ENCODE results near the gene EIF5AL1. TPM values are rescaled to one million over a fixed set of nuclear protein-coding genes. Genes with fewer than 3 reads are reported as not detected.

The EIF5AL1 gene
- total and polyA plus RNA-seq, 2 donors (not counting 1 experiment from before 2014, with no cell fraction given): 0.76 to 1.7 TPM

DNA sequence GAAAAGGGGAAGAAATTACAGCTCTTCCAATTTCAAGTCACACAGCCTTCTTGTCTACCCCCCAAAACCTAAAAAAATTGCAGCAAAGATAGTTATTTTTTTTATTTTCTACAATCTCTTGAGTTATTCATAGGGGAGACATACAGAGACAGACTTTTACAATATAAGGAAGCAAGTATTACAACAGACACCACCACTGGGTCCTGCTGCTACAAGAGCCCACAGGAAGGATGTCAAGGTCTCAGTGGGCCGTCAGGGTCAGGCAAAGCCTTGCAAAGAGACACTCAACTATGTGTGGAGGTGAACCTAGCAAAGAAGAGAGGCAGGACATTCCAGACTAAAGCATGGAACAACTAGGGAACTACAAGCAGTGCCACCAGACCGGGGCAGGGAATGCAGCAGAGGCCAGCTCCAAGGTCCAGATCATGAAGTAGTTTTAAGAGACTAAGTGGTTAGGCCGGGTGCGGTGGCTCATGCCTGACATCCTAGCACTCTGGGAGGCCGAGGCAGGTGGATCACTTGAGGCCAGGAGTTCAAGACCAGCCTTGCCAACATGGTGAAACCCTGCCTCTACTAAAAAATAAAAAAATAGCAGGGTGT is 38.7 kb upstream of the EIF5AL1 start:
- Mint-ChIP-seq H3K4me3 (no peak overlapping the region), H3K9me3 (ENCODE audit: insufficient read depth) (no peaks in the 10 kb centered on the region), H3K27ac (no peak overlapping the region), H3K27me3 (peaks cover 36% of the 10 kb centered on the region), H3K4me1 (no peaks in the 10 kb centered on the region)
- DNase-seq (no peak), ATAC-seq (ENCODE audit: low read depth) (no peak)
- Histone ChIP-seq H3K9ac (ENCODE audit: low read length) (no peak overlapping the region), H3K36me3 (replicated peaks in 1 of 2; ENCODE audit: control extremely low read depth in 1 of 2, control insufficient read depth in 1 of 2, extremely low read depth in 1 of 2, insufficient read depth in 2 of 2, low read length in 1 of 2) (no peaks in the 10 kb centered on the region), H3K4me2 (replicated peaks; ENCODE audit: low read depth, low read length, poor library complexity, severe bottlenecking) (no peak overlapping the region), H3K27me3 (replicated peaks in 1 of 4; ENCODE audit: control extremely low read depth in 1 of 4, control insufficient read depth in 3 of 4, insufficient read depth in 4 of 4, low read length in 3 of 4) (peaks cover 0 to 6% (median 2%) of the 10 kb centered on the region in 4 experiments), H3K4me3 (ENCODE audit: control extremely low read depth in 1 of 5, extremely low read depth in 1 of 5, insufficient read depth in 1 of 5, low read depth in 2 of 5, low read length in 4 of 5) (no peak overlapping the region), H2AFZ (ENCODE audit: insufficient read depth, low read depth, low read length, poor library complexity, severe bottlenecking) (no peak overlapping the region), H3K79me2 (ENCODE audit: control insufficient read depth, insufficient read depth, low read length) (no peaks in the 10 kb centered on the region), H3K9me3 (ENCODE audit: control extremely low read depth in 1 of 3, control insufficient read depth in 2 of 3, insufficient read depth in 1 of 3, low read length in 2 of 3) (no peaks in the 10 kb centered on the region), H3K27ac (ENCODE audit: low read length in 2 of 2) (no peak overlapping the region), H4K20me1 (ENCODE audit: control insufficient read depth, insufficient read depth, low read length, poor library complexity, severe bottlenecking) (no peaks in the 10 kb centered on the region), H3K4me1 (ENCODE audit: control insufficient read depth in 2 of 2, insufficient read depth in 2 of 2, low read length in 2 of 2) (no peaks in the 10 kb centered on the region)
- ChIA-PET CTCF (interaction anchor here (0.6 to 2.2 kb wide), 3 partner anchors 100 to 265 kb away, joined by 3 to 7 read pairs (median 4); no protein-coding TSS in a partner anchor), POLR2A (no interaction called here)
- no peak for TF ChIP-seq EZH2 (IDR thresholded peaks at IDR 0.05; ENCODE audit: borderline replicate concordance, insufficient read depth, low read depth, low read length, poor library complexity, severe bottlenecking)
- intact Hi-C loops (cut with micrococcal nuclease): no loop called here
- 77% methylated on average over 4 of the region's 5 CpGs for WGBS (ENCODE audit: insufficient coverage)

DNA sequence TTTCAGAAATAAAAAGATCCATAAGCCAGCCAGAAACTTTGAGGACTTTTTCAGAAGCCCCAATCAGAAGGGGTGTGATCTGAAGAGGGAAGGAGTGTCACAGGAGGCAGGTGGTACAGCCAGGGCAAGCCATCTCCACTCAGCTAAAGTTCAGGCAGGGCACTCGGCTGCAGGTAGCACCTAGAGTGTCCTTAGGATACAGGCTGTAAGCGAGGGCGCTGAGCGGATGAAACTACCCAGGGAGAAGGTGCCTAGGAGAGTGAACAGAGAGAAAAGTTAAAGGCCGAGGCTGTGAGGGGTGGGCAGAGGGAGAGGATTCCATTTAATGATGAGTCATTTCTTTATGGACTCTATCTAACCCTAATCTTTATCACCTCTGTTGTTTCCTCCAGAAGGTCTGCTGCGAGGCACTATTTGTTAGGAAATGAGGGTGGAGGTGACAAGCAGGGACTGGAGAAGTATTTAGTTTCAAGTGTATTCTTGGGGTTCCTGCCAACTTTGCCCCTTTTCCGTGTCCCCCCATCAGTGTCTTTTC is 37.1 kb upstream of the EIF5AL1 start:
- Mint-ChIP-seq H3K4me1 (no peaks in the 10 kb centered on the region), H3K27me3 (peaks cover 42% of the 10 kb centered on the region), H3K9me3 (ENCODE audit: insufficient read depth) (no peaks in the 10 kb centered on the region), H3K27ac (no peak overlapping the region), H3K4me3 (no peak overlapping the region)
- Histone ChIP-seq H3K36me3 (replicated peaks in 1 of 2; ENCODE audit: control extremely low read depth in 1 of 2, control insufficient read depth in 1 of 2, extremely low read depth in 1 of 2, insufficient read depth in 2 of 2, low read length in 1 of 2) (no peaks in the 10 kb centered on the region), H3K4me1 (ENCODE audit: control insufficient read depth in 2 of 2, insufficient read depth in 2 of 2, low read length in 2 of 2) (no peaks in the 10 kb centered on the region), H3K9me3 (ENCODE audit: control extremely low read depth in 1 of 3, control insufficient read depth in 2 of 3, insufficient read depth in 1 of 3, low read length in 2 of 3) (no peaks in the 10 kb centered on the region), H3K4me3 (ENCODE audit: control extremely low read depth in 1 of 5, extremely low read depth in 1 of 5, insufficient read depth in 1 of 5, low read depth in 2 of 5, low read length in 4 of 5) (no peak overlapping the region), H3K4me2 (replicated peaks; ENCODE audit: low read depth, low read length, poor library complexity, severe bottlenecking) (no peak overlapping the region), H4K20me1 (ENCODE audit: control insufficient read depth, insufficient read depth, low read length, poor library complexity, severe bottlenecking) (no peaks in the 10 kb centered on the region), H3K9ac (ENCODE audit: low read length) (no peak overlapping the region), H3K27me3 (replicated peaks in 1 of 4; ENCODE audit: control extremely low read depth in 1 of 4, control insufficient read depth in 3 of 4, insufficient read depth in 4 of 4, low read length in 3 of 4) (peaks cover 0 to 6% (median 3%) of the 10 kb centered on the region in 4 experiments), H2AFZ (ENCODE audit: insufficient read depth, low read depth, low read length, poor library complexity, severe bottlenecking) (no peak overlapping the region), H3K27ac (ENCODE audit: low read length in 2 of 2) (no peak overlapping the region), H3K79me2 (ENCODE audit: control insufficient read depth, insufficient read depth, low read length) (no peaks in the 10 kb centered on the region)
- ChIA-PET CTCF (interaction anchor here (0.9 to 2.2 kb wide), 3 partner anchors 13 to 101 kb away, joined by 3 to 7 read pairs (median 4); no protein-coding TSS in a partner anchor), POLR2A (no interaction called here)
- ATAC-seq (ENCODE audit: low read depth) (no peak), DNase-seq (no peak)
- intact Hi-C loops (cut with micrococcal nuclease): no loop called here
- TF ChIP-seq, protein P1, sequence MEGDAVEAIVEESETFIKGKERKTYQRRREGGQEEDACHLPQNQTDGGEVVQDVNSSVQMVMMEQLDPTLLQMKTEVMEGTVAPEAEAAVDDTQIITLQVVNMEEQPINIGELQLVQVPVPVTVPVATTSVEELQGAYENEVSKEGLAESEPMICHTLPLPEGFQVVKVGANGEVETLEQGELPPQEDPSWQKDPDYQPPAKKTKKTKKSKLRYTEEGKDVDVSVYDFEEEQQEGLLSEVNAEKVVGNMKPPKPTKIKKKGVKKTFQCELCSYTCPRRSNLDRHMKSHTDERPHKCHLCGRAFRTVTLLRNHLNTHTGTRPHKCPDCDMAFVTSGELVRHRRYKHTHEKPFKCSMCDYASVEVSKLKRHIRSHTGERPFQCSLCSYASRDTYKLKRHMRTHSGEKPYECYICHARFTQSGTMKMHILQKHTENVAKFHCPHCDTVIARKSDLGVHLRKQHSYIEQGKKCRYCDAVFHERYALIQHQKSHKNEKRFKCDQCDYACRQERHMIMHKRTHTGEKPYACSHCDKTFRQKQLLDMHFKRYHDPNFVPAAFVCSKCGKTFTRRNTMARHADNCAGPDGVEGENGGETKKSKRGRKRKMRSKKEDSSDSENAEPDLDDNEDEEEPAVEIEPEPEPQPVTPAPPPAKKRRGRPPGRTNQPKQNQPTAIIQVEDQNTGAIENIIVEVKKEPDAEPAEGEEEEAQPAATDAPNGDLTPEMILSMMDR (IDR thresholded peaks at IDR 0.05): no peak
- TF ChIP-seq EZH2 (IDR thresholded peaks at IDR 0.05; ENCODE audit: borderline replicate concordance, insufficient read depth, low read depth, low read length, poor library complexity, severe bottlenecking): no peak
- WGBS (ENCODE audit: insufficient coverage): 97% methylated on average over 4 of the region's 7 CpGs
